OCI-LY1 (cell line): ENCODE data around the gene EVA1A.

Source experiments
- CTCF ChIP-seq: fragments of 200-600 bp; sonication (generic), shearing (Covaris generic); IDR thresholded peaks from 2 replicates; pipeline ENCODE4 v1.5.1; 2017; ENCODE audit warnings: mild to moderate bottlenecking, antibody characterized with exemption, low read length, moderate library complexity, mixed read lengths
- EZH2 ChIP-seq: fragments of 200-600 bp; sonication (generic), shearing (Covaris generic); IDR thresholded peaks from 2 replicates; pipeline ENCODE4 v1.8.0; 2017; ENCODE audit warnings: borderline replicate concordance, mixed run types, mild to moderate bottlenecking, antibody characterized with exemption, low read length, moderate library complexity, mixed read lengths

GRCh38 chr2:75505012-75505411 is 55.7 kb downstream of the EVA1A start:
- no peak for TF ChIP-seq CTCF
- no peak for TF ChIP-seq EZH2
